ENCODE data around the gene CMTM8.

The CMTM8 gene

GRCh38 chr3:32278714-32279113 is 40.2 kb downstream of the CMTM8 start:
- no peaks in the 10 kb centered on the region for H3K36me3 ChIP-seq (ENCODE audit: insufficient read depth, insufficient read length, low read length)
- H3K27me3 ChIP-seq (ENCODE audit: insufficient read depth, insufficient read length) = no peaks in the 10 kb centered on the region
- H3K4me1 ChIP-seq (ENCODE audit: insufficient read depth, insufficient read length) = no peaks in the 10 kb centered on the region
- DNase-seq (ENCODE audit: low read depth, low spot score) = no peak
- no peak overlapping the region for H3K9ac ChIP-seq (ENCODE audit: insufficient read length, low read depth)
- TF ChIP-seq YY1 (IDR thresholded peaks at IDR 0.05; ENCODE audit: insufficient read depth, insufficient read length) (no peak), SUZ12 (IDR thresholded peaks at IDR 0.05; ENCODE audit: extremely low read depth, insufficient read depth, insufficient read length) (no peak), ZNF274 (IDR thresholded peaks at IDR 0.05; ENCODE audit: low read depth, low read length) (no peak)
- no peaks in the 10 kb centered on the region for H3K9me3 ChIP-seq (ENCODE audit: insufficient read depth, low read length)
- no peak overlapping the region for H3K4me3 ChIP-seq (ENCODE audit: insufficient read length, low read depth)

- H3K36me3 ChIP-seq (ENCODE audit: insufficient read depth, insufficient read length, low read length) = no peaks in the 10 kb centered on the region
- no peaks in the 10 kb centered on the region for H3K4me1 ChIP-seq (ENCODE audit: insufficient read depth, insufficient read length)
- H3K9me3 ChIP-seq (ENCODE audit: insufficient read depth, low read length) = no peaks in the 10 kb centered on the region
- no peak for DNase-seq (ENCODE audit: low read depth, low spot score)
- H3K9ac ChIP-seq (ENCODE audit: insufficient read length, low read depth) = no peak overlapping the region
- H3K27me3 ChIP-seq (ENCODE audit: insufficient read depth, insufficient read length) = no peaks in the 10 kb centered on the region
- TF ChIP-seq YY1 (IDR thresholded peaks at IDR 0.05; ENCODE audit: insufficient read depth, insufficient read length) = no peak
- TF ChIP-seq SUZ12 (IDR thresholded peaks at IDR 0.05; ENCODE audit: extremely low read depth, insufficient read depth, insufficient read length) = no peak
- TF ChIP-seq ZNF274 (IDR thresholded peaks at IDR 0.05; ENCODE audit: low read depth, low read length) = no peak
- H3K4me3 ChIP-seq (ENCODE audit: insufficient read length, low read depth) = no peak overlapping the region
Observed at GRCh38 chr3:32280262-32280910, 41.9 kb downstream of the CMTM8 start.

GRCh38 chr3:32281570-32282106 is 43.2 kb downstream of the CMTM8 start:
- no peaks in the 10 kb centered on the region for H3K36me3 ChIP-seq (ENCODE audit: insufficient read depth, insufficient read length, low read length)
- no peaks in the 10 kb centered on the region for H3K4me1 ChIP-seq (ENCODE audit: insufficient read depth, insufficient read length)
- H3K4me3 ChIP-seq (ENCODE audit: insufficient read length, low read depth) = no peak overlapping the region
- H3K27me3 ChIP-seq (ENCODE audit: insufficient read depth, insufficient read length) = no peaks in the 10 kb centered on the region
- DNase-seq (ENCODE audit: low read depth, low spot score) = no peak
- H3K9ac ChIP-seq (ENCODE audit: insufficient read length, low read depth) = no peak overlapping the region
- TF ChIP-seq YY1 (IDR thresholded peaks at IDR 0.05; ENCODE audit: insufficient read depth, insufficient read length) (no peak), SUZ12 (IDR thresholded peaks at IDR 0.05; ENCODE audit: extremely low read depth, insufficient read depth, insufficient read length) (no peak), ZNF274 (IDR thresholded peaks at IDR 0.05; ENCODE audit: low read depth, low read length) (no peak)
- H3K9me3 ChIP-seq (ENCODE audit: insufficient read depth, low read length) = no peaks in the 10 kb centered on the region

- no peaks in the 10 kb centered on the region for H3K27me3 ChIP-seq (ENCODE audit: insufficient read depth, insufficient read length)
- H3K4me1 ChIP-seq (ENCODE audit: insufficient read depth, insufficient read length) = no peaks in the 10 kb centered on the region
- TF ChIP-seq SUZ12 (IDR thresholded peaks at IDR 0.05; ENCODE audit: extremely low read depth, insufficient read depth, insufficient read length) (no peak), ZNF274 (IDR thresholded peaks at IDR 0.05; ENCODE audit: low read depth, low read length) (no peak), YY1 (IDR thresholded peaks at IDR 0.05; ENCODE audit: insufficient read depth, insufficient read length) (no peak)
- H3K9me3 ChIP-seq (ENCODE audit: insufficient read depth, low read length) = no peaks in the 10 kb centered on the region
- no peak overlapping the region for H3K9ac ChIP-seq (ENCODE audit: insufficient read length, low read depth)
- no peaks in the 10 kb centered on the region for H3K36me3 ChIP-seq (ENCODE audit: insufficient read depth, insufficient read length, low read length)
- H3K4me3 ChIP-seq (ENCODE audit: insufficient read length, low read depth) = no peak overlapping the region
- DNase-seq (ENCODE audit: low read depth, low spot score) = no peak
Observed at GRCh38 chr3:32282578-32283154, 44.2 kb downstream of the CMTM8 start.

GRCh38 chr3:32283304-32283703 is 44.8 kb downstream of the CMTM8 start:
- Histone ChIP-seq H3K36me3 (ENCODE audit: insufficient read depth, insufficient read length, low read length) (no peaks in the 10 kb centered on the region), H3K4me1 (ENCODE audit: insufficient read depth, insufficient read length) (no peaks in the 10 kb centered on the region), H3K27me3 (ENCODE audit: insufficient read depth, insufficient read length) (no peaks in the 10 kb centered on the region), H3K4me3 (ENCODE audit: insufficient read length, low read depth) (no peak overlapping the region), H3K9ac (ENCODE audit: insufficient read length, low read depth) (no peak overlapping the region), H3K9me3 (ENCODE audit: insufficient read depth, low read length) (no peaks in the 10 kb centered on the region)
- DNase-seq (ENCODE audit: low read depth, low spot score) = no peak
- TF ChIP-seq ZNF274 (IDR thresholded peaks at IDR 0.05; ENCODE audit: low read depth, low read length) (no peak), YY1 (IDR thresholded peaks at IDR 0.05; ENCODE audit: insufficient read depth, insufficient read length) (no peak), SUZ12 (IDR thresholded peaks at IDR 0.05; ENCODE audit: extremely low read depth, insufficient read depth, insufficient read length) (no peak)

- H3K4me1 ChIP-seq (ENCODE audit: insufficient read depth, insufficient read length) = no peaks in the 10 kb centered on the region
- H3K27me3 ChIP-seq (ENCODE audit: insufficient read depth, insufficient read length) = no peaks in the 10 kb centered on the region
- TF ChIP-seq SUZ12 (IDR thresholded peaks at IDR 0.05; ENCODE audit: extremely low read depth, insufficient read depth, insufficient read length) = no peak
- no peak for TF ChIP-seq YY1 (IDR thresholded peaks at IDR 0.05; ENCODE audit: insufficient read depth, insufficient read length)
- TF ChIP-seq ZNF274 (IDR thresholded peaks at IDR 0.05; ENCODE audit: low read depth, low read length) = no peak
- no peaks in the 10 kb centered on the region for H3K36me3 ChIP-seq (ENCODE audit: insufficient read depth, insufficient read length, low read length)
- no peaks in the 10 kb centered on the region for H3K9me3 ChIP-seq (ENCODE audit: insufficient read depth, low read length)
- H3K4me3 ChIP-seq (ENCODE audit: insufficient read length, low read depth) = no peak overlapping the region
- DNase-seq (ENCODE audit: low read depth, low spot score) = no peak
- H3K9ac ChIP-seq (ENCODE audit: insufficient read length, low read depth) = no peak overlapping the region
Observed at GRCh38 chr3:32284443-32285212, 46.1 kb downstream of the CMTM8 start.

GRCh38 chr3:32285891-32286290 is 47.4 kb downstream of the CMTM8 start:
- TF ChIP-seq ZNF274 (IDR thresholded peaks at IDR 0.05; ENCODE audit: low read depth, low read length) (no peak), YY1 (IDR thresholded peaks at IDR 0.05; ENCODE audit: insufficient read depth, insufficient read length) (no peak), SUZ12 (IDR thresholded peaks at IDR 0.05; ENCODE audit: extremely low read depth, insufficient read depth, insufficient read length) (no peak)
- Histone ChIP-seq H3K4me3 (ENCODE audit: insufficient read length, low read depth) (no peak overlapping the region), H3K9me3 (ENCODE audit: insufficient read depth, low read length) (no peaks in the 10 kb centered on the region), H3K4me1 (ENCODE audit: insufficient read depth, insufficient read length) (no peaks in the 10 kb centered on the region), H3K27me3 (ENCODE audit: insufficient read depth, insufficient read length) (no peaks in the 10 kb centered on the region), H3K36me3 (ENCODE audit: insufficient read depth, insufficient read length, low read length) (no peaks in the 10 kb centered on the region), H3K9ac (ENCODE audit: insufficient read length, low read depth) (no peak overlapping the region)
- DNase-seq (ENCODE audit: low read depth, low spot score) = no peak
